Epithelial cell of esophagus (primary cell): ENCODE results near the gene CLDN24.

Source experiments
- DNase-seq: peaks from one replicate; pipeline ENCODE4 v3.0.0; 2010; ENCODE audit warnings: low read depth
- H3K4me3 ChIP-seq: 2 replicates; pipeline ENCODE4 v1.5.1; 2011; ENCODE audit warnings: mild to moderate bottlenecking, low read length, control low read depth
- TF ChIP-seq, protein P1 (sequence below): IDR thresholded peaks from 2 replicates; pipeline ENCODE4 v1.5.1; 2011; ENCODE audit warnings: low read depth, mild to moderate bottlenecking, low read length, control low read depth, inconsistent platforms; ENCODE audit not compliant: insufficient read depth; ENCODE audit errors: missing control alignments

Gene CLDN24

DNA sequence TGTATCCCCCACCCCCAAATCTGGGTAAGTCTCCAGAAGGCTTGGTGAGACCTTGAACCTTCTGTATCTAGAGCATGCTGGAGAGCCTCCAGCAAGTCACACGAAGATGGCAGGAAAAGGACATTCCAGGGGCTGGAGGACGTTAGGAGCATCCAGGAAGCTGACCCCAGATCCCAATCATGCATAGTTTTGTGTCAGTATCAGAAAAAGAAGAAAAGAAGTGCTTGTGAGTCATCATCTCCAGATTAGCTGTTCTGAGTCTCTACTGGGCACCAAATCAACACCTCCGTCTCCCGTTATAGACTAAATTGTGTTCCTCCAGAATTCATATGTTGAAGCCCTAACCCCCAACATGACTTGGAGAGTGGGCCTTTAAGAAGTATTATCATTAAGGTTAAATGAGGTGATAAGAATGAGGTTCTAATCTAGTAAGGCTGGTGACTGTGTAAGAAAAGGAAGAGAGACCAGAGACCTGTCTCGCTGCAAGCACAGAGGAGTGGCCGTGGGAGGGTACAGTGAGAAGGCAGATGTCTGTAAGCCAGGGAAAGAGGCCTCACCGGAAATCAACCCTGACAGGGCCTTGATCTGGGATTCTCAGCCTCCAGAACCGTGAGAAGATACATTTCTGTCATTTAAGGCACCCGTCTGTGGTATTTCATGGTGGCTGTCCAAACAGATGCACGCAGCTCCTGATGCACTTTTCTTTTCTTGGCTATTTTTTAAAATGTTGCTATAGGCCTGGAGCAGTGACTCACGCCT is 38.1 kb upstream of the CLDN24 start:
- TF ChIP-seq, protein P1, sequence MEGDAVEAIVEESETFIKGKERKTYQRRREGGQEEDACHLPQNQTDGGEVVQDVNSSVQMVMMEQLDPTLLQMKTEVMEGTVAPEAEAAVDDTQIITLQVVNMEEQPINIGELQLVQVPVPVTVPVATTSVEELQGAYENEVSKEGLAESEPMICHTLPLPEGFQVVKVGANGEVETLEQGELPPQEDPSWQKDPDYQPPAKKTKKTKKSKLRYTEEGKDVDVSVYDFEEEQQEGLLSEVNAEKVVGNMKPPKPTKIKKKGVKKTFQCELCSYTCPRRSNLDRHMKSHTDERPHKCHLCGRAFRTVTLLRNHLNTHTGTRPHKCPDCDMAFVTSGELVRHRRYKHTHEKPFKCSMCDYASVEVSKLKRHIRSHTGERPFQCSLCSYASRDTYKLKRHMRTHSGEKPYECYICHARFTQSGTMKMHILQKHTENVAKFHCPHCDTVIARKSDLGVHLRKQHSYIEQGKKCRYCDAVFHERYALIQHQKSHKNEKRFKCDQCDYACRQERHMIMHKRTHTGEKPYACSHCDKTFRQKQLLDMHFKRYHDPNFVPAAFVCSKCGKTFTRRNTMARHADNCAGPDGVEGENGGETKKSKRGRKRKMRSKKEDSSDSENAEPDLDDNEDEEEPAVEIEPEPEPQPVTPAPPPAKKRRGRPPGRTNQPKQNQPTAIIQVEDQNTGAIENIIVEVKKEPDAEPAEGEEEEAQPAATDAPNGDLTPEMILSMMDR, result no peak
- peak; percentile 39 for DNase-seq
- no peak overlapping the region for H3K4me3 ChIP-seq

DNA sequence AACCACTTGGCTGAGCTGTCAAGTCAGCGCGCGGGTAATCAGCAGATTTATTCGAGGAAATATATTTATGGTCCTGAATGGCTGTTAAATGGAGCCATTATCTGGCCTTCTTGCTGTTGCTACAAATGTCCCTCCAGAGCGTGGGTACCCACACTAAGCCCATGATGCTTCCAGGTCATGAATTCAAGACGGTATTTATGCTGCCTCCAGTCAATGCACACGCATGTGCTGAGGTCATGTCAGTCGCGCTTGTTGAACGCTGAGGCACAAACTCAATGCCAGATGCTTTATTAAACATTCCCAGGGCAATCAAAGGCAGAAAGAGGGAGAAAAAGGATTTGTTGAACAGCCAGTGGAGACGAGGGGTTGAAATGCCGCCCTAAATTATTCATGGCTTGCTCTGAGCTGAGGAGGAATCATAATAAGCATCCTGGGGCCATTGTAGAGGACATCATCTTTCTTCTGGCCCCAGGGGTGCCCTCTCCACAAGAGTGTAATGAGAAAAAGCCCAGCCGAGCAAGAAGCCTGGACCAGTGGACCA is 36.1 kb upstream of the CLDN24 start:
- H3K4me3 ChIP-seq, result no peak overlapping the region
- DNase-seq, result no peak
- TF ChIP-seq, protein P1, result no peak

DNA sequence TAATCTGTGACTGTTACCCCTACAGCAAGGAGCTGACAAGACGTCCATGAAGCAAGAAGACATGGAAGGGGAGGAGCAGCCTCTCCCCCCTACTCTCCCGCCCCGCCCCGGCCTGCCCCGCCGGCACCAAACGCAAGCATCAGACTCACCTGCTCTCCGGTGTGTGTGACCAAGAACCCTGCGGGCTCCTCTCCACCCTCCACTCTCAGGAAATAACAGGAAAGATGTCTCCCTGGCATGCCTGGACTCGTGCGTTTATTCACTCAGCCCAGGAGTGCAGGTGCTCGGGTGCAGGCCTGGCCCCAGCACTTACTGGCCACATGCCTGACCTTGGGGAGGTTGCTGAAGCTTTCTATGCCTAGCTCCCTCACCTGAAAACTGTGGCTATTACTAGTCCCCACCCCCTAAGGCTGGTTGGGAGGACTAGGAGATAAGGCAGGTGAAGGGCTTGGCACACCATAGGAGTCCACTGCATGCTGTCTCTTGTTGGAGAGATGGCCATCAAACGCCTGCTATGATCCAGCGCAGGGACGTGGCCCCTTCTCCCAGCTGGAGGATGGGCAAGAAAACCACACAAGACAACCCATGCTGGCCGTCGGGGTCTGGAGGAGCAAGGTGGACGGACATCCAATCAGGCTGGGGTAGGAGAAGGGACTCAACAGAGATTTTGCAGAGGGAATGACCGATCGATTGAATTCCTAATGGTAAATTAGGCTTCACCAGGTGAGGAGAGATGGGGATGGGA is 34.9 kb upstream of the CLDN24 start:
- peak; percentile 98 for DNase-seq
- TF ChIP-seq, protein P1, result no peak
- no peak overlapping the region for H3K4me3 ChIP-seq

DNA sequence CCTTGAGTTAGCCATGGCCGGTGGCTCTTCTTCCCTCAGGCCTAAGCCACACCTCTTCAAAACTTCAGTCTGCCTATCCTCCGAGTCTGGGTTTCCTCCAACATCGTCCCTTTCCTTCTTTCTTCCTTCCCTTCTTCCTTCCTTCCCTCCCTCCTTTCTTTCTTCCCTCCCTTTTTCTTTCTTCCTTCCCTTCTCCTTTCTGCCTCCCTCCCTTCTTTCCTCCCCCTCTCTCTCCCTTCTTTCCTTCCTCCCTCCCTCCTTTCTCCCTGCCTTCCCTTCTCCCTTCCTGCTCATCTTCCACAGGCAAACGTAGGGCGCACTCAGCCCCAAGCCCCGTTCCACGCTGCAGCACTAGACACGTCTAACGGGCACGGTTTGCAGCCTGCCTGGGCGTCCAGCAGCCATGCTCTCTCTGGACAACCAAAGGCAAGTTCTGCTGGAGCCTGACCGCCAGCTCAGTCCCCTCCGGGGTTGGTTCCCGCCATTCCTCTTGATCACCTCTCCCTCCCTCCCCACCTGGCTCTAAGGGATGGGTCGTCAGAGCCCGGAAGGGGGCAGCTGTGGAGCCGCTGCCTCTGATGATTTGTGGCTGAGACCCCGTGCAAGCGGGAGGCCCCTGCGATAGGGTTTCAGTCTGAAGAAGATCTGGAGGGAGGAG is 34.1 kb upstream of the CLDN24 start:
- TF ChIP-seq, protein P1, result no peak
- no peak for DNase-seq
- H3K4me3 ChIP-seq, result no peak overlapping the region

DNA sequence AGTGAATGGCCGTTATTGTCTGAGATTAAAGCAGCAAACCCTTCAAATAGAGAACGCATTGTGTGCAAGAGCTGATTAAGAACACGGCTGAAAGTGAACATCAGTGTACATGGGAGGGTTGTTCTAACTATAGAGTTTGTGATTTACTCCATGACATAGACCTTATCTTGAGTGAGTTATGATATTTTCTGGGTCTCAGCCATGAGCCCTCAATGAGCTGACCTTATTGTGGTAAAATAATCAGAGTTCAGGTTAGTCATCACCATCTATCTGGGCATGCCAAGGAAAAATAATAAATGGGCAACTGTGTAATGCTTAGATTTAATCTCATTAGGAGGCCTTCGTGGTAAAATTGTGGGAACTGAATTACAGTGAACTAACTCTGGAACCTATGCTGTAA is 33.2 kb upstream of the CLDN24 start:
- TF ChIP-seq, protein P1, result no peak
- DNase-seq, result peak; percentile 32

DNA sequence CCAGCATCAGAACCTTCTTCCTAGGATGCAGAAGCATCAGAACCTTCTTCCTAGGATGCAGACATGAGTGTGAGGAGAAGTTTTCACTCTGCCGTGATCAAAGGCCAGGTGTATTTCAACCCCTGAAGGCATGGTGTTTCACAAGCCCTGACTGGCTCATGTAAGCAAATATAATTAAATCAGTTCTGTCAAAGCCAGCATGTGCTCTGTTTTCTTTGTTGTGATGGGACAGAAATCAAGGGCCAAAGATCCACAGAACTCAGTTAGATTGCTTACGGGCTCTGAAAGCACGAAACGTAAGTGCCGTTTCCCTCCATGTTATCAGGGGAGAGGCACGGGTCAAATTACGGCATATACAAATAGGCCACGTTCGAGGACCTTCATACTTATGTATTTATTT is 32.0 kb upstream of the CLDN24 start:
- no peak overlapping the region for H3K4me3 ChIP-seq
- TF ChIP-seq, protein P1, result no peak
- peak; percentile 89 for DNase-seq

More for the DNA sequence above, 33.2 kb upstream of the CLDN24 start:
- no peak overlapping the region for H3K4me3 ChIP-seq
